Endometrium (tissue), 2 donors: ENCODE data around the gene PCID2.

ENCODE experiments used
- FAIRE-seq: peaks from 2 replicates; lab custom pipeline; 2012; peaks lifted over from hg19 to GRCh38; lab: Jason Lieb, UNC
- donor health status: control.
- donor health status: control.

PCID2 gene

DNA sequence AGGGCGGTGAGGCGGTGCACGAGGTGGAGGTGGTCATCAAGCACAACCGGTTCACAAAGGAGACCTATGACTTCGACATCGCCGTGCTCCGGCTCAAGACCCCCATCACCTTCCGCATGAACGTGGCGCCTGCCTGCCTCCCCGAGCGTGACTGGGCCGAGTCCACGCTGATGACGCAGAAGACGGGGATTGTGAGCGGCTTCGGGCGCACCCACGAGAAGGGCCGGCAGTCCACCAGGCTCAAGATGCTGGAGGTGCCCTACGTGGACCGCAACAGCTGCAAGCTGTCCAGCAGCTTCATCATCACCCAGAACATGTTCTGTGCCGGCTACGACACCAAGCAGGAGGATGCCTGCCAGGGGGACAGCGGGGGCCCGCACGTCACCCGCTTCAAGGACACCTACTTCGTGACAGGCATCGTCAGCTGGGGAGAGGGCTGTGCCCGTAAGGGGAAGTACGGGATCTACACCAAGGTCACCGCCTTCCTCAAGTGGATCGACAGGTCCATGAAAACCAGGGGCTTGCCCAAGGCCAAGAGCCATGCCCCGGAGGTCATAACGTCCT, 59.4 kb downstream of the PCID2 start:
- no peak for FAIRE-seq

DNA sequence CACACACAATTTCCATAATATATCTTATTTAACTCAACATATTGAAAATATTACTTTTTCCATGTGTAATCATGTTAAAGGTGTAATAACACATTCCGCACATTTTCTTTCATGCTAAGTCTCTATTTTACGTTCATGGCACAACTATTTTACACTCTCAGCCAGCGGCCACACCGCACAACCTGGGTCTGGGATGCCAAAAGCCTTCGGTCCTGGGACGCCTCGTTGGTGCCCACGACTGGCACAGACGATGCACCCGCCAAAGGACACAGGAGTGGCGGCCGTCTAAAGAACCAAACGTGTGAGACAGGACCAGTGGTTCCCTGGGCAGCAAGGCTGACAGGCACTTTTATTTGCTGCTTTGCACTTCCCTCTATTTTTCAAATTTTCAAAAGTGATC, 60.1 kb downstream of the PCID2 start:
- FAIRE-seq, result no peak

DNA sequence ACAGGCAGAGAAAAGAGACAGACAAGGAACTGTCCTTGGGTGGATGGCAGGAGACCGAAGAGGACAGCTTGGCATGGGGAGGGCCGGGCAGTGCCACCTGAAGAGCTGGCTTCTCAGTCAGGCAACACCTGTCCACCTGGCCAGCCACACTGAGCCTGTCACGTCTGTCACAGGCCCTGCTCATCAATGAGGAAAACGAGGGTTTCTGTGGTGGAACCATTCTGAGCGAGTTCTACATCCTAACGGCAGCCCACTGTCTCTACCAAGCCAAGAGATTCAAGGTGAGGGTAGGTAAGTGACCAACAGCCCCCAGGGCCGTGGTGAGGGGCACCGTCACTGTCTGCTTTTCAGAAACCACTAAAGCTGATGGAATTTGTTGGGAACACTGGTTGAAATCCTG, 61.3 kb downstream of the PCID2 start:
- FAIRE-seq, result no peak

DNA sequence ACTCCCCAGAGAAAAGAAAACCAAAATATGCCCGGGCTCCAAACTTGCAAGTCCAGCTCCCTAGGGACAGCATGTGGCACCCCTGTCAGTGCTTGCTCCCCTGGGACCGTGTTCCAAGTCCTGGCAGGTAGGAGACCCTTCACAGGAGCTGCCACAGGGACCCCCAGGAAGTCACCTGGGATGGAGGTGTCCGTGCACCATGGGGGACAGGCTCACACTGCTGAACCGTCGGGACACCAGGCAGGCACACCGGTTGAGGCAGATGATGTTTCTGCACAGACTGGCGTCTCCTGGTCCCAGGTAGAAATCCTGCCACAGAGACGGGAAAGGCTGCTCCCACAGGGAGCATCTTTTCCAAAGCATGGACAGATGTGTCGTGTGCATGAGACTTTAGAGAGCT, 61.7 kb downstream of the PCID2 start:
- no peak for FAIRE-seq

DNA sequence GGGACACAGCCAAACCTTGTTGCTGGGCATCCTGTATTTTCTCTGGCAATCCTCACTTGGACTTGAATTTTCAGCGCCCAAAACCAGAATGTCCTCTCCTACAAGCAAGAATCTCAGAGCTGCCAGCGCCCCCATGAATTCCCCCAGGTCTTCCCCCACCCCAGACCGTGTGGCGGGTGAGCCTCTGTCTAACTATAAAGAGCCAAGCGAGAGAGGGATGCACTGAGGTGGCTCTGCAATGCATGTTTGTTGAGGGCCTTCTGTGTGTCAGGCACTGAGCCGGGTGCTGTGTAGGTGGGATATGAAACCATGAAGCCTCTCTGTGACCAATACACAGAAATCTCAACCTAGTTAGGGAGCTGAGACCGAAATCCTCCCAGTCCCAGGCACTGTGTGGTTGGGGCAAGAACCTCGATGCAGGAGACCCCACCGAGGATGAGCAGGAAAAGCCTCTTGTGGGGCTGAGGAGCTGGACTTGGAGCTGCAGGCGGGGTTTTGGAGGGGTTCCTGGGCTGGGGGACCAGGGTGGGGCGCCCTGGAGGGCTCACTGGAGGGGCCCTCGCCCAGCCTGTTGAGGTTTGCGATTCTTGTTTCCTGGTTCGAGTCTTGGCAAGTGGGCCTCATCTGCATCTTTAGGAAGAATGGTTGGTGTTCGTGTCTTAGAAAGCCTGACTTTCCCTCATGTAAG, 62.4 kb downstream of the PCID2 start:
- FAIRE-seq, result no peak

DNA sequence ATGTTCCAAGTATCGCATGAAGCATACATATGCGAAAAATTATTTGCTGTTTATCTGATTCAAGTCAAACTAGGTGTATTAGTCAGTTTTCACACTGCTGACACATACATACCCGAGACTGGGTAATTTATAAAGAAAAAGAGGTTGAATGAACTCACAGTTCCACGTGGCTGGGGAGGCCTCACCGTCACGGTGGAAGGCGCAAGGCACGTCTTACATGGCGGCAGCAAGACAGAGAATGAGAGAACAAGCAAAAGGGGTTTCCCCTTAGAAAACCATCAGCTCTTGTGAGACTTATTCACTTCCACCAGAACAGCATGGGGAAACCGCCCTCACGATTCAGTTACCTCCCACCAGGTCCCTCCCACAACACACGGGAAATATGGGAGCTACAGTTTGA, 63.0 kb downstream of the PCID2 start:
- FAIRE-seq, result no peak

DNA sequence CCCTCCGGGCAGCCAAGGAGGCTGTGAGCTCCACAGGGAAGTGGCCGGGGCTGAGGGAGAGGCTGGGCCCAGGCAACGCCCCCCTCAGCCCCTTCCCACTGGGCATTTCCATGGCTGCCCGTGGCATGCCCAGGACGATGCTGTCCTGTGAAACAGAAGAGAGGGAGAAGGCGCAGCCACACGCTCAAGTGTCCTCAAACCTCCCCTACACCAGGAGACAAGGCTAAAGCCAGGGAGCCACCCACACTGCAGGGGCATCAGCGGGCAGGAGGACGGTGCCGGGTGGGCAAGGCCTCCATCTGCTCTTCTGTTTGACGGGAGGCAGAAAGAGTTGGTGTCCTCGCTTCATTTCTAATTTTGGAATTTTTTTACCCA, 64.2 kb downstream of the PCID2 start:
- FAIRE-seq, result no peak

DNA sequence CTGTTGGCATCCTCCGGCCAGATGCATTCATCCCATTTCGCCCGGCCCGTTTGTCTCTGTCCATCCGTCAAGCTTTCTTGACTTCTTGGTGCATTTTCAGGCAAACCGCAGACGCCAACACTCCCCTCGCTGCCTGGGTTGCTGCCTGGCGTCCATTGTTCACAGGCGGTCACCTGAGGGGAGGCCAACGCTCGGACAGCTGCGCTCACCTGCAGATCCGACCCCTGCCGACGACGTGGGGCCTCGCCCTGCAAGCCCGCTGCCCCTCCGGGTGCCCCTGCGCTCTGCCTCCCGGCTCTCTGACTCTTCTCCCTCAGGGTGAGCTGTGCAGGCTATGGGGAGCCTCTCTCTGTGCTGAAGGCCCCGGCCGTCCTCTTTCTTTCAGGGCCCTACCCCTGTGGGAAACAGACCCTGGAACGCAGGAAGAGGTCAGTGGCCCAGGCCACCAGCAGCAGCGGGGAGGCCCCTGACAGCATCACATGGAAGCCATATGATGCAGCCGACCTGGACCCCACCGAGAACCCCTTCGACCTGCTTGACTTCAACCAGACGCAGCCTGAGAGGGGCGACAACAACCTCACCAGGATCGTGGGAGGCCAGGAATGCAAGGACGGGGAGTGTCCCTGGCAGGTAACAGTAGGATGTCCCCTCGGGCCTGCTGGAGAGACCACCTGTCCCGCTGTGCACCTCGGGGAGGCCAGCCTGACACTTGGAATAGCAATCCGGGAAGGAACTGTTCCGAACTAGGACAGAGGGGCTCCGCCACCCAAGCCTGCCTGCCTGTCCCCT, 64.8 kb downstream of the PCID2 start:
- FAIRE-seq, result no peak

DNA sequence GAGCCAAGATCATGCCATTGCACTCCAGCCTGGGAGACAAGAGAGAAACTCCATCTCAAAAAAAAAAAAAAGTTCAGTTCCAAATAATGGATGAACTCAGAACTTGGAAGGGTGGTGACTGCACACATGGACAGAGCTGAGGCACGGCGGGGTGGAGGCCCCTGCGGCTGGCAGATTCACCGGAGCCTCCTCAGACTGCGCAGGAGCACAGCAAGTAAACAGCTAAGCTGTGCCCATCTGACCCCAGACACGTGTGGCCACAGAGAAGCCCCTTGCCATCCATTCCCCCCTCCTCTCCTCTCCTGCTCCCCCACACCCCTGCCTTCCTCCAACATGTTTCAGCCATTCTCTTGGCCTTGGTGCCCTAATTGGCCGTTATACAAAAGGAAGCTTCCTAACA, 65.6 kb downstream of the PCID2 start:
- FAIRE-seq, result no peak

DNA sequence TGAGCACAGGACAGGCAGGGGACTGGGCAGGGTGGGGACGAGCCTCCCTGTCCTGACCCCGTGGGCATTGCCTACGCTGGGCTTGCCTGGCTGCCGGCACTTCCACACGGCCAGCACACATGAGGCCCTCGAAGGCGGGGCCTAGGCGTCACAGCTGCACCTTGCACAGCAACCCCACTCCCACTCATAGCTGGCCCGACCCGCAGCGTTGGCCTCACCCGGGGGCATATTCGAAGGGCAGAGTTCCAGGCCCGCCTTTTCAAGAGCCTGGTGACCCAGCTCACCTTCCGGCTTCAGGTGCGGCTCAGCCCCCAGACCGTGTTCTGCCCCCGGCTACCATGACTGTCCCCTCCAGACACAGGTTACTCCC, 66.9 kb downstream of the PCID2 start:
- no peak for FAIRE-seq

DNA sequence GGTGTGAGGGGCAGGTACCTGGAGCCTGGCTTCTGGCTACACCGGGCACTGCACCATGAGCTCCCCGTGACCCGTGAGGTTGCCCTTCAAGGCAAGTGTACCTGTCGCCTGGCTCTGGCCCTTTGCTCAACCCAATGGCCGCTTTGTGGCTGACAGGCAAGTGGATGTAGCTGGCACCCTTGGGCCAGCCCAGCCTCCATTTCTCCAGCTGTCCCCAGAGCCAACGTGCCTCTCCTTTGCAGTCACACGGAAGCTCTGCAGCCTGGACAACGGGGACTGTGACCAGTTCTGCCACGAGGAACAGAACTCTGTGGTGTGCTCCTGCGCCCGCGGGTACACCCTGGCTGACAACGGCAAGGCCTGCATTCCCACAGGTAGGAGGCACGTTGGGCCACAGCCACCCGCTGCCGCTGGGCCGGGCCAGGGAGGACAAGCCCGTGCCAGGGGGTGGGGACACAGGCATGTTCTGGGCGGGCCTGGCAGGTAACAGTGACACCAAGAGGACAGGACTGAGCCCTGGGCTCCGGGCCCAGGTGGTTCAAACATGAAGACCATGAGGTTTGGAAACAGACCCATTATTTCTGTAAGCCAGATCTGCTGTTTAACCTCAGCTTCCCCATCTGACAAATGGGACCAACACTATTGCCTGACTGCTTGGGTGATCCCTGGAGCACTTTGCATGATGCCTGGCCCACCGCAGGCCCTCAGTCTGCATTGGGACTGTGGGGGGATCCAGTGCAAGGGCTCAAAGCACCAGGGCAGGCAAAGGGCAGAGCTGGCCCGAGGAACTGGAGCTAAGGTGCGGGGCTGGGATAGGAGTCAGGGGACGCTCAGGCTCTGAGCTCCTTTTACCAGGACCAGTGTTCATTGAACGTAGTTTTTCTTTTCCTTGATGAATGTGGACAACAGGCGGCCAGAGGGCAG, 67.5 kb downstream of the PCID2 start:
- FAIRE-seq, result no peak

DNA sequence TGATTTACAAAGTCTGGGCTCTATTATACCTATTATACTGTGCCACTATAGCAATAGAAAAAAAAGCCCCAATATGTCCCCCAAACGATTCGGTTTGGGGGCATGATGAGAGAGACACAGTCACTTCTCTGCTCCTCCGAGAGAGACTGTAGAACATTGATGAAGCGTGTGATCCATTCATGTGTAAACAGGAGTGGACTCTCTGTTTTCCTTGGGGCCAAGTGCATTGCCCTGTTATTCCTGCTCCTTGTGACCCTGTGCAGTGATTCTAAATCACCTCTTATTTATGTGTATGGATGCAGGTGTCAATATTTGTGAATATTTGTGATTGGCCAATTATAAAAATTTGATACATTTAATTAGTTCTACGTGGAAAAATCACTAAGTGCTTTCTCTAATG, 68.9 kb downstream of the PCID2 start:
- FAIRE-seq, result no peak

DNA sequence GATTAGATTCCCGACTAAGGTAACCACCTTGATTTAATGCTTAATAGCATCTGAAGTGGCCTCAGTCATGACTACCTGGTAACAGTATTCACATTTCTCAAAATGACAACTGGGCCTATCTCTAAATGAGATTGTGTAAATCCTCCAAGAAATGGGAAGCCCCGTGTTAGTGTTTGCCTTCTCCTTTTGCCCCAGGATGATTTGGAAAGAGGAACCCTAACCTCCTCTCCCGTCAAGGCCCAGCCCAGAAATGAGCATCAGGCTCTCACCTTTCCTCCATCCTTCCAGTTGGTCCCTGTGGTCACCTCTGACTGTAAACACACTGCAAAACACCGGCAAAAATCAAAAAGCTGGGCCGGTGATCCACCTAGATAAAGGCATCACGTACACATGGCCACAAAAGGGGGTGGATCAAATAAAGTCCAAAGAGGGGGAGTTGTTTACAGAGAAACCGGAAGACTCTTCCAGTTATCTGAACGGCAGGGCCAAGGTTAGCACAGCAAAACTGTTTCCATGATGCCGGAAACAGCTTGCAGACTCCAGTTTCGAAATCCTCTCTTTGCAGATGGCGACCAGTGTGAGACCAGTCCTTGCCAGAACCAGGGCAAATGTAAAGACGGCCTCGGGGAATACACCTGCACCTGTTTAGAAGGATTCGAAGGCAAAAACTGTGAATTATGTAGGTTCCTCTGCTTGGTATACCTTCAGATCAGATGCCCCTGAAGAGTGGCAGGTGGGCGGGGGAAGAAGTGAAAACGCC, 69.5 kb downstream of the PCID2 start:
- FAIRE-seq, result no peak

DNA sequence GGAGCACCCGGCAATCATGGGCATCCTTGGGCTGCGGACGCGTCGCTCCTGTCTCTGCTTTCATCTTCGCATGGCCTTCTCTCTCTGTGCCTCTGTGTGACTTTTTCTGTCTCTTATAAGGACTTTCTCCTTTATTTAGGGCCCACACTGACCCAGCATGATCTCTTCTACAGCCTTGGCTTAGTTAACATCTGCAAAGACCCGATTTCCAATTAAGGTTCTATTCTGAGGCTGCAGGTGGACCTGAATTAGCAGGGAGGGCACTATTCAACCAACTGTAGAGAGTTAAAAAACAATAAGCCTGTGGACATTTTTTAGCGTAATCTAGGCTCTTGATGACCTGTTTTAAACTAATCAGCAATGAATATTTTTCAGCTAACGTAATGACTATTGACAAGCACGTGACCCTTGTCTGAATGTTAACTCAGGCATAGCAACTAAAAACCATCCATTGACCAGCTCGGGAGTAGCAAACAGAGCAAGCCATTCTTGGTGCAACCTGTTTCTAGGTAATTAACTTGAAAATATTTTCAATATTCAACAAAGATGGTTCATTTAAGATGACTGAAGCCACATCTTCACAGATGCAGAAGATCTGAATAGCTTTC, 70.7 kb downstream of the PCID2 start:
- FAIRE-seq, result no peak

DNA sequence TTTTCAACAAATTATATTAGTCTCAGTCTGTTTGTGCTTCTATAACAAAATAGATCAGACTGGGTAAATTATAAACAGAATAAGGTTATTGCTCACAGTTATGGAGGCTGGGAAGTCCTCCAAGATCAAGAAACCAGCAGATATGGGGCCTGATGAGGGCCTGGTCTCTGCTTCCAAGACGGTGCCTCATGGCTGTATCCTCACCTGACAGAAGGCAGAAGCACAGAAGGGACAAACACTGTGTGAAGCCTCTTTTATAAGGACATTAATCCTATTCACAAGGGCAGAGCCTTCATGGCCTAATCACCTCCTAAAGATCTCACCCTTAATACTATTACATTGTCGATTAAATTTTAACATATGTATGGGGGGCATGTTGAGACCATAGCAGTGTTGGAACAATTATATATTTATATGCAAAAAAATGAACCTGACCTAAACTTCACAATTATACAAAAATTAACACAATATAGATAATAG, 73.1 kb downstream of the PCID2 start:
- FAIRE-seq, result no peak

DNA sequence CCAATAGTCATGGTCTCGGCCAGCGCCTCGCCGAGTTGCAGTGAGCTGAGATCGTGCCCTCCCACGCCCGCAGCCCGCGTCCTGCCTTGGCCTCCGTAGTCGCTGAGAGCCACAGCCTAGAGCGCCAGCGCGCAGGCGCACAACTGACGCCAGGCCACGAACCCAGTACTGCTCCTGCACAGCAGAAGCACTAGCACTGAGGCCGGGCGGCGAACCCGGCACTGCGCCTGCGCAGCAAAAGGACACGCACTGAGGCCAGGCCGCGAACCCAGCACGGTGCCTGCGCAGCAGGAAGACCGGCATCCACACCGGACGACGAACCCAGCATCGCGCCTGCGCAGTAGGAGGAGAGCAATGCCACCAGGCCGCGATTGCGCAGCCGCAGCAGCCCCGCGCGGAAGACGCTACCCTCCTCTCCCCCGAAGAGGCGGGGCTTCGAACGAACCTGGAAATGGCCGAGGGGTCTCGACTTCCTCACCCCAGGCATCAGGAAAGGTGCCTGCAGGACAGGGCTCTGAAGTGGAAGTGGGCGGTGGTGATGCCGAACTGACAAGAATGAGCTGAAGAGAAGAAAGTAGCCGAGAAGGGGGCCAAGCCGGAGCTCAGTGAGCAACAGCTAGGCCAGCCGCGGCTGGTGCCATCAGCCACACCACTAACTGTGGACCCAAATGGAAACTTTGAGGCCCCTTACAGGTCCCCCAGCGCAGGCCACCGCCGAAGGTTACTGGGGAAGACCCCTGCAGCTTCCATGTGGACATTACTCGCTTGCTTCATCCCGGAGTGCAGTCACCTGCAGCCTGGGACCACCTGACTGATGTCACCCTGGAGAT, 78.3 kb downstream of the PCID2 start:
- FAIRE-seq, result no peak

DNA sequence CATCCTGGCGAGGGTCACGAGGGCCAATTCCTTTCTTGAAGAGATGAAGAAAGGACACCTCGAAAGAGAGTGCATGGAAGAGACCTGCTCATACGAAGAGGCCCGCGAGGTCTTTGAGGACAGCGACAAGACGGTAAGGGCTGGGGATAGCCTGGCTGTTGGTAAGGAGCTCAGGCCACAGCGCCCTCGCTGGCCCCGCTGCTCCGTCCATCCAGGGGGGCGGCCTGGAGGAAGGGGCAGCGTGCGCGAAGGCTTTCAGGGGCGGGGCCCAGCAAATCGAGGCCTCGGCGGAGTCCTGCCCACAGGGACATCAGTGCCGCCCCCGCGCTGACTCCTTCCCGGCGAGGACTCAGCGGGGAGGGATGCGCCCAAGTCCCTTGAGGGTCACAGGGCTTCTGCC, 79.0 kb downstream of the PCID2 start:
- FAIRE-seq, result no peak
